Esophagus muscularis mucosa (tissue), 4 donors: ENCODE measurements around the gene AGT. TPM values are rescaled to one million over a fixed set of nuclear protein-coding genes. Genes with fewer than 3 reads are reported as not detected.

ENCODE experiments used
- DNase-seq: peaks from one replicate; pipeline ENCODE4 v3.0.0-alpha.2; 2017; ENCODE audit errors: extremely low spot score
- H3K27ac ChIP-seq, 4 donors: fragments of 200-600 bp; sonication (generic); replicated peaks in 1 of 4; 1 replicate in 3 of 4; 2 replicates in 1 of 4; pipeline ENCODE4 v1.5.1; 2016 to 2019; ENCODE audit warnings: mild to moderate bottlenecking in 1 of 4
- H3K27me3 ChIP-seq, 4 donors: fragments of 200-600 bp; sonication (generic); one replicate each; pipeline versions ENCODE4 v1.5.1 to v1.6.0; 2016 to 2019
- H3K36me3 ChIP-seq, 4 donors: fragments of 200-600 bp; sonication (generic); one replicate each; pipeline ENCODE4 v1.5.1; 2016 to 2019
- H3K4me1 ChIP-seq, 4 donors: fragments of 200-600 bp; sonication (generic); one replicate each; pipeline ENCODE4 v1.5.1; 2016 to 2019
- H3K4me3 ChIP-seq, 4 donors: fragments of 200-600 bp; sonication (generic); 1 replicate in 2 of 4; 2 replicates in 2 of 4; pipeline ENCODE4 v1.5.1; 2016 to 2019; ENCODE audit warnings: mild to moderate bottlenecking in 4 of 4, moderate library complexity in 1 of 4
- H3K9me3 ChIP-seq, 4 donors: fragments of 200-600 bp; sonication (generic); 1 replicate in 3 of 4; 2 replicates in 1 of 4; pipeline ENCODE4 v1.5.1; 2016 to 2019
- CTCF ChIP-seq, 3 experiments: fragments of 200-600 bp in 2 of 3; fragments of 450-650 bp in 1 of 3; sonication (generic) in 2 of 3; IDR thresholded peaks; one replicate each; pipeline ENCODE4 v1.5.1; 2017 to 2019; ENCODE audit warnings: antibody characterized with exemption in 3 of 3, mild to moderate bottlenecking in 2 of 3, moderate library complexity in 1 of 3
- EP300 ChIP-seq: sonication (generic); formaldehyde crosslinking; IDR thresholded peaks from one replicate; pipeline ENCODE4 v1.6.1; 2017; ENCODE audit warnings: antibody characterized with exemption
- POLR2A ChIP-seq: fragments of 450-650 bp; IDR thresholded peaks from one replicate; pipeline ENCODE4 v1.6.1; 2017; ENCODE audit warnings: antibody characterized with exemption, moderate library complexity, mild to moderate bottlenecking, low read depth
- POLR2AphosphoS5 ChIP-seq, 2 donors: sonication (generic); formaldehyde crosslinking; IDR thresholded peaks; one replicate each; pipeline ENCODE4 v1.6.1; 2017; ENCODE audit warnings: antibody characterized with exemption in 2 of 2
- WGBS: methylation state at CpG from one replicate; pipeline ENCODE4 v1.1.5; 2018; 5-methylcytosine and 5-hydroxymethylcytosine counted together
- intact Hi-C: fragments of 100-400 bp; cut with DNase I; formaldehyde crosslinking; loops from one replicate; pipeline ENCODE4 v1.15.1; 2023
- total RNA-seq, 4 donors: library from RNA; depleted of rRNA; stranded (reverse); fragments of >200 nt; gene quantifications; one replicate each; pipeline versions ENCODE4 v1.1.0 to v1.2.1, GENCODE V29; 2016

Gene AGT
- total RNA-seq, 4 donors from 2014 or later: 3.7 to 15.3 (median 12.3) TPM

GRCh38 chr1:230680300-230681025, 33.5 kb downstream of the AGT start:
- 65% methylated on average over 4 of the region's 4 CpGs for WGBS
- DNase-seq: no peak
- Histone ChIP-seq H3K4me3 (no peak overlapping the region), H3K27ac (no peak overlapping the region), H3K4me1 (peaks cover 12 to 23% (median 21%) of the 10 kb centered on the region in 4 donors), H3K36me3 (peaks cover 22 to 78% (median 58%) of the 10 kb centered on the region in 4 donors), H3K27me3 (no peaks in the 10 kb centered on the region), H3K9me3 (no peaks in the 10 kb centered on the region)
- TF ChIP-seq POLR2A (no peak), EP300 (no peak), POLR2AphosphoS5 (IDR thresholded peaks at IDR 0.05) (no peak), CTCF (IDR thresholded peaks at IDR 0.05) (no peak)
- intact Hi-C loops: no loop called here

- intact Hi-C loops: no loop called here
- H3K27ac ChIP-seq: no peak overlapping the region
- TF ChIP-seq CTCF (IDR thresholded peaks at IDR 0.05): no peak
- TF ChIP-seq EP300: no peak
- TF ChIP-seq POLR2AphosphoS5 (IDR thresholded peaks at IDR 0.05): no peak
- TF ChIP-seq POLR2A: no peak
- peaks cover 18 to 77% (median 56%) of the 10 kb centered on the region in 4 donors for H3K36me3 ChIP-seq
- H3K9me3 ChIP-seq: no peaks in the 10 kb centered on the region
- H3K4me3 ChIP-seq: no peak overlapping the region
- 92% methylated on average over 2 of the region's 2 CpGs for WGBS
- no peaks in the 10 kb centered on the region for H3K27me3 ChIP-seq
- DNase-seq: no peak
- H3K4me1 ChIP-seq: peaks cover 12 to 23% (median 21%) of the 10 kb centered on the region in 4 donors
Observed at GRCh38 chr1:230679825-230680224, 34.1 kb downstream of the AGT start.

- peaks cover 15 to 74% (median 53%) of the 10 kb centered on the region in 4 donors for H3K36me3 ChIP-seq
- WGBS: 56% methylated on average over 3 of the region's 3 CpGs
- no peak overlapping the region for H3K27ac ChIP-seq
- H3K4me1 ChIP-seq: peaks cover 12 to 23% (median 21%) of the 10 kb centered on the region in 4 donors
- no peak for DNase-seq
- no peak overlapping the region for H3K4me3 ChIP-seq
- TF ChIP-seq POLR2AphosphoS5 (IDR thresholded peaks at IDR 0.05) (no peak), CTCF (IDR thresholded peaks at IDR 0.05) (no peak), EP300 (no peak), POLR2A (no peak)
- intact Hi-C loops: no loop called here
- H3K27me3 ChIP-seq: no peaks in the 10 kb centered on the region
- no peaks in the 10 kb centered on the region for H3K9me3 ChIP-seq
Observed at GRCh38 chr1:230679192-230679591, 34.7 kb downstream of the AGT start.

GRCh38 chr1:230677200-230677599, 36.7 kb downstream of the AGT start:
- intact Hi-C loops: no loop called here
- Histone ChIP-seq H3K36me3 (peaks cover 12 to 82% (median 60%) of the 10 kb centered on the region in 4 donors), H3K9me3 (no peaks in the 10 kb centered on the region), H3K27ac (no peak overlapping the region), H3K27me3 (no peaks in the 10 kb centered on the region), H3K4me3 (no peak overlapping the region), H3K4me1 (peaks cover 5 to 12% (median 10%) of the 10 kb centered on the region in 4 donors)
- DNase-seq: no peak
- TF ChIP-seq POLR2A: no peak
- TF ChIP-seq POLR2AphosphoS5 (IDR thresholded peaks at IDR 0.05): no peak
- TF ChIP-seq EP300: no peak
- TF ChIP-seq CTCF (IDR thresholded peaks at IDR 0.05): no peak
- 100% methylated on average over 1 of the region's 1 CpG for WGBS
